HEK293T (cell line): ENCODE results near the gene DLG4.
"Not testable (repeated sequence)": the region's sequence is repeated elsewhere in the genome, so short reads cannot be mapped to it uniquely, and the experiment has no call there.

Experiments used
- CTCF ChIA-PET: fragments of 350-600 bp; formaldehyde crosslinking; extraction: SDS; loops from one replicate; lab custom pipeline; 2021; ENCODE audit warnings: antibody characterized with exemption, inconsistent platforms; lab: Yijun Ruan, JAX
- POLR2A ChIA-PET: fragments of 350-600 bp; formaldehyde crosslinking; extraction: SDS; loops from one replicate; lab custom pipeline; 2020; ENCODE audit warnings: antibody characterized with exemption, inconsistent platforms; lab: Yijun Ruan, JAX
- DNase-seq: peaks from one replicate; pipeline ENCODE4 v3.0.0; 2012; ENCODE audit warnings: mixed read lengths; ENCODE audit errors: extremely low spot score
- ARNT ChIP-seq: fragments of 450-650 bp; IDR thresholded peaks from 2 replicates; pipeline ENCODE4 v1.6.1; 2017; ENCODE audit warnings: mild to moderate bottlenecking
- BHLHE40 ChIP-seq: fragments of 450-650 bp; IDR thresholded peaks from 2 replicates; pipeline ENCODE4 v1.6.1; 2016; ENCODE audit warnings: mild to moderate bottlenecking, moderate library complexity, borderline replicate concordance
- CTBP1 ChIP-seq: fragments of 450-650 bp; IDR thresholded peaks from 2 replicates; pipeline ENCODE4 v1.6.1; 2016; ENCODE audit warnings: borderline replicate concordance
- ELF4 ChIP-seq: fragments of 450-650 bp; IDR thresholded peaks from 2 replicates; pipeline ENCODE4 v1.6.1; 2017; ENCODE audit warnings: antibody characterized with exemption
- FOXA1 ChIP-seq: fragments of 450-650 bp; IDR thresholded peaks from 2 replicates; pipeline ENCODE4 v1.6.1; 2016; ENCODE audit warnings: mild to moderate bottlenecking
- FOXK2 ChIP-seq: fragments of 450-650 bp; IDR thresholded peaks from 2 replicates; pipeline ENCODE4 v1.6.1; 2016; ENCODE audit warnings: mild to moderate bottlenecking
- FOXM1 ChIP-seq: fragments of 450-650 bp; IDR thresholded peaks from 2 replicates; pipeline ENCODE4 v1.6.1; 2017; ENCODE audit warnings: mild to moderate bottlenecking, borderline replicate concordance
- HDGF ChIP-seq: fragments of 450-650 bp; IDR thresholded peaks from 2 replicates; pipeline ENCODE4 v1.6.1; 2017; ENCODE audit warnings: antibody characterized with exemption, borderline replicate concordance
- L3MBTL2 ChIP-seq: fragments of 450-650 bp; conservative IDR thresholded peaks from 2 replicates; pipeline ENCODE4 v1.6.1; 2016; ENCODE audit warnings: mild to moderate bottlenecking
- LEF1 ChIP-seq: fragments of 450-650 bp; IDR thresholded peaks from 2 replicates; pipeline ENCODE4 v1.6.1; 2017; ENCODE audit warnings: mild to moderate bottlenecking, borderline replicate concordance
- NFRKB ChIP-seq: fragments of 450-650 bp; IDR thresholded peaks from 2 replicates; pipeline ENCODE4 v1.6.1; 2016; ENCODE audit warnings: mild to moderate bottlenecking, moderate library complexity
- SP1 ChIP-seq: fragments of 450-650 bp; IDR thresholded peaks from 2 replicates; pipeline ENCODE4 v1.6.1; 2017
- SUZ12 ChIP-seq: fragments of 450-650 bp; IDR thresholded peaks from 2 replicates; pipeline ENCODE4 v1.6.1; 2016; ENCODE audit warnings: mild to moderate bottlenecking
- TARDBP ChIP-seq: fragments of 450-650 bp; IDR thresholded peaks from 2 replicates; pipeline ENCODE4 v1.6.1; 2016
- ZNF384 ChIP-seq: fragments of 450-650 bp; IDR thresholded peaks from 2 replicates; pipeline ENCODE4 v1.6.1; 2016
- TF ChIP-seq, protein P1 (sequence below): fragments of 450-650 bp; IDR thresholded peaks from 2 replicates; pipeline ENCODE4 v1.6.1; 2016

Gene DLG4

DNA sequence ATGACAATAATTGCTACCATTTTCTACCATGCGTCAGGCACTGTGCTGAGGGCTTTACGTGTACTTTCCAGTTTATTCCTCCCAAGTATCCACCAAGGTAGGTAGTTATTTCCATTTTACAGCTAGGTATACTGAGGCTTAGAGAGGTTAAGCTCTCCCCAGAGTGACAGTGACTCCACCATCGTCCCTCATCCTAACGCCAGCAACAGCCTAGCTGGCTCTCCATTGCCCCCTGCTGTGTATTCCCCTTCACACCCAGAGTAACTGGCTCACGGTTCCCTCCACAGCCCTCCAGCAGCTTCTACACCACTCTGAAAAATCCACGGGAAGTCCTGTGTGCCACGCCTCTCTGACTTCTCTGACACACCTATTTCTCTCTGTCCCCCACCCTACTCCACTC lies 33.4 kb downstream of the DLG4 start:
- POLR2A ChIA-PET: interaction anchor here (0.9 kb wide), 1 partner anchor 33 kb away, joined by 3 read pairs; the partner anchor contains the start of genes ACADVL and DLG4
- peak; percentile 40 for DNase-seq
- no peak for TF ChIP-seq L3MBTL2
- TF ChIP-seq ZNF384: no peak
- TF ChIP-seq LEF1: no peak
- no peak for TF ChIP-seq FOXK2
- TF ChIP-seq, protein P1, sequence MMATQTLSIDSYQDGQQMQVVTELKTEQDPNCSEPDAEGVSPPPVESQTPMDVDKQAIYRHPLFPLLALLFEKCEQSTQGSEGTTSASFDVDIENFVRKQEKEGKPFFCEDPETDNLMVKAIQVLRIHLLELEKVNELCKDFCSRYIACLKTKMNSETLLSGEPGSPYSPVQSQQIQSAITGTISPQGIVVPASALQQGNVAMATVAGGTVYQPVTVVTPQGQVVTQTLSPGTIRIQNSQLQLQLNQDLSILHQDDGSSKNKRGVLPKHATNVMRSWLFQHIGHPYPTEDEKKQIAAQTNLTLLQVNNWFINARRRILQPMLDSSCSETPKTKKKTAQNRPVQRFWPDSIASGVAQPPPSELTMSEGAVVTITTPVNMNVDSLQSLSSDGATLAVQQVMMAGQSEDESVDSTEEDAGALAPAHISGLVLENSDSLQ: no peak
- TF ChIP-seq HDGF: no peak
- TF ChIP-seq BHLHE40: no peak
- no peak for TF ChIP-seq FOXM1
- TF ChIP-seq ELF4: no peak
- no peak for TF ChIP-seq ARNT
- no peak for TF ChIP-seq NFRKB
- CTCF ChIA-PET: interaction anchor here (0.7 kb wide), 1 partner anchor 9 kb away, joined by 3 read pairs; no protein-coding TSS in a partner anchor

GRCh38 chr17:7184647-7185046 lies 35.0 kb downstream of the DLG4 start:
- ChIA-PET CTCF (interaction anchor here (0.7 kb wide), 1 partner anchor 132 kb away, joined by 3 read pairs; no protein-coding TSS in a partner anchor), POLR2A (no interaction called here)
- DNase-seq: no peak
- TF ChIP-seq FOXM1 (no peak), NFRKB (no peak), HDGF (no peak)
- TF ChIP-seq, protein P1: no peak

DNA sequence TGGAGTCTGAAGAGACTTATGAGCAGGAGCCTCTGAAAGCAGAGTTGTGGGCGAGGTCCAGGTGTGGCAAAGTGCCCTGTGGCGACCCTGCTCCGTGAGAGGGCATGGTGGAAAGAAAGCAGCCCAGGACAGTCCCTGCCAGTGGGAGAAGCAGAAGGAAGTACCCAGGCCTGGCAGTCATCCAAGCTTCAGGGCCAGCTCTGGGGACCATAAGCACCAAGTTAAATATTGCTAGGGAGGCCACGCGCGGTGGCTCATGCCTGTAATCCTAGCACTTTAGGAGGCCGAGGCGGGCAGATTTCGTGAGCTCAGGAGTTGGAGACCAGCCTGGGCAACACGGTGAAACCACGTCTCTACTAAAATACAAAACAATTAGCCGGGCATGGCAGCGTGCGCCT lies 35.5 kb downstream of the DLG4 start:
- CTCF ChIA-PET: no interaction called here

GRCh38 chr17:7183433-7184090 lies 36.1 kb downstream of the DLG4 start:
- ChIA-PET POLR2A (no interaction called here), CTCF (interaction anchor here (0.7 kb wide), 1 partner anchor 558 kb away, joined by 3 read pairs; no protein-coding TSS in a partner anchor)
- DNase-seq: no peak
- no peak for TF ChIP-seq SUZ12

More for the DNA sequence above, 35.5 kb downstream of the DLG4 start:
- no peak for DNase-seq
- TF ChIP-seq FOXA1: no peak
- no peak for TF ChIP-seq ZNF384
- no peak for TF ChIP-seq SP1
- TF ChIP-seq FOXK2: no peak
- TF ChIP-seq LEF1: no peak
- TF ChIP-seq L3MBTL2: no peak
- TF ChIP-seq NFRKB: no peak
- TF ChIP-seq BHLHE40: no peak
- no peak for TF ChIP-seq SUZ12
- no peak for TF ChIP-seq ARNT
- no peak for TF ChIP-seq FOXM1
- TF ChIP-seq ELF4: no peak
- POLR2A ChIA-PET: no interaction called here

DNA sequence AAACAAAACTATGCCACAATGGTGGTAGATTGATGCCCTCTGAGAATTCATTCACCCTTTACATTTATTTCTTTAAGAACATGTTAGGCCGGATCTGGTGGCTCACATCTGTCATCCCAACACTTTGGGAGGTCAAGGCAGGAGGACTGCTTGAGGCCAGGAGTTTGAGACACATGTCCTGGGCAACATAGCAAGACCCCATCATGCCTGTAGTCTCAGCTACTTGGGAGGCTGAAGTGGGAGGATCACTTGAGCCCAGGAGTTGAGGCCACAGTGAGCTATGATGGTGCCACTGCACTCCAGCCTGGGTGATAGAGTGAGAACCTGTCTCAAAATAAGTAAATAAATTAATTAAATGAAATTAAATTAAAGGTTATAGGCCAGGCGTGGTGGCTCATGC lies 37.5 kb downstream of the DLG4 start:
- DNase-seq, POLR2A ChIA-PET: not testable (repeated sequence)
- CTCF ChIA-PET: interaction anchor here (0.6 kb wide), 1 partner anchor 1713 kb away, joined by 3 read pairs; no protein-coding TSS in a partner anchor

DNA sequence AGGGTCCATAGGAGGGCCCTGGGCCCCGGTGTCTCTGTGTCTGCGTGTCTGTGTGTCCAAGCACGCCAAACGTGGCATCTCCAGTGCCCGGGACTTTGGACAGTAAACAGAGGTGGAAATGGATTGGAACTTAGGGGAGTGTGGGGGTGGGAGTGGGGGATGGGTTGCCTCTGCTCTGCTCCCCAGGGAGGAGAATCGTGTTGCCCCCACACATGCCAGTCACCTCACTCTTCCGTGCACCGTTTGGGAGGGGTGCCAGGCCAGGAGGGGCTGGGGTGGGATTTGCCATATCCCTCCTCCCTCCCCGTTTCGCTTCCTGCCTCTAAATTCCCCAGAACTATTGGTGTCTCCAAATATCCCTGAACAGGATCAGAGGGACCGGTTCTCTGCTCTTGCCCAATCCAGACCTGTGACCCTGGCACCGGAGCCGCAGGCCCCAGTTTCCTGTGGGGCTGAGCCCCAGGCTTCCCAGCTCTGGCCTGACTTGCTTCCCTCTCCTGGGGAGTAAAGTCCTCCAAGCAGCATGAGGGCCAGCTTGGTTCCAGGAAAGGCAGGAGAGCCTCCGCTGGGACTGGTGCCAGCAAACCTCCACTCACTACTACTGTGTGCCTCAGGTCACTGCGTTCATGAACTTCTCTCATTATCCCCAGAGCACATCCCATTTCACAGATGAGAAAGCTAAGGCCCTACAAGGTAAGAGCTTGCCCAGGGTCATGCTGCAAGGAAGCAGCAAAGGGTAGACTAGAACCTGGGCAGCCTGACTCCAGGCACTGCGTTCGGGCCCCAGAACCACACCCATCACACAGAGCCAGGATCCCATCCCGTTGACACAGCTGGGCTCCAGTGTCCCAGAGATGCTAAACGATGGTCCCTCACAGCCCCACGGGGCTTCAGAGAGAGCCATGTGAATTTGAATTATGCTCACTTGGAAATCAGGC lies 40.0 kb downstream of the DLG4 start, which contains the start of gene ASGR1:
TSS of gene ASGR1 (minus strand) at position 54 of the 938 bp plus-strand sequence. CDS start 807 bp downstream, outside the sequence.
- POLR2A ChIA-PET: interaction anchor here (1.0 to 2.5 kb wide), 2 partner anchors 11 to 144 kb away, joined by 3 to 8 read pairs; partner anchors contain the start of gene SLC16A13
- no peak for TF ChIP-seq SP1
- TF ChIP-seq FOXK2: no peak
- no peak for TF ChIP-seq ARNT
- TF ChIP-seq NFRKB: no peak
- no peak for TF ChIP-seq FOXM1
- TF ChIP-seq HDGF: no peak
- no peak for TF ChIP-seq FOXA1
- no peak for TF ChIP-seq L3MBTL2
- no peak for TF ChIP-seq ZNF384
- TF ChIP-seq, protein P1: no peak
- no peak for TF ChIP-seq CTBP1
- no peak for TF ChIP-seq TARDBP
- TF ChIP-seq LEF1: no peak
- no peak for TF ChIP-seq BHLHE40
- no peak for TF ChIP-seq SUZ12
- TF ChIP-seq ELF4: no peak
- CTCF ChIA-PET: interaction anchor here (1.8 to 3.6 kb wide), 2 partner anchors 14 to 134 kb away, joined by 4 to 25 read pairs; no protein-coding TSS in a partner anchor
- no peak for DNase-seq
